GM19468 (cell line): ENCODE data around the gene COBL.

Source experiments
- ATAC-seq: cut with Tn5 transposase; IDR thresholded peaks from one replicate; pipeline ENCODE4 v1.9.1; 2021; ENCODE audit warnings: mild to moderate bottlenecking, moderate library complexity, moderate number of reproducible peaks; ENCODE audit not compliant: unreplicated experiment; ENCODE audit errors: extremely low read depth

COBL gene, protein sequence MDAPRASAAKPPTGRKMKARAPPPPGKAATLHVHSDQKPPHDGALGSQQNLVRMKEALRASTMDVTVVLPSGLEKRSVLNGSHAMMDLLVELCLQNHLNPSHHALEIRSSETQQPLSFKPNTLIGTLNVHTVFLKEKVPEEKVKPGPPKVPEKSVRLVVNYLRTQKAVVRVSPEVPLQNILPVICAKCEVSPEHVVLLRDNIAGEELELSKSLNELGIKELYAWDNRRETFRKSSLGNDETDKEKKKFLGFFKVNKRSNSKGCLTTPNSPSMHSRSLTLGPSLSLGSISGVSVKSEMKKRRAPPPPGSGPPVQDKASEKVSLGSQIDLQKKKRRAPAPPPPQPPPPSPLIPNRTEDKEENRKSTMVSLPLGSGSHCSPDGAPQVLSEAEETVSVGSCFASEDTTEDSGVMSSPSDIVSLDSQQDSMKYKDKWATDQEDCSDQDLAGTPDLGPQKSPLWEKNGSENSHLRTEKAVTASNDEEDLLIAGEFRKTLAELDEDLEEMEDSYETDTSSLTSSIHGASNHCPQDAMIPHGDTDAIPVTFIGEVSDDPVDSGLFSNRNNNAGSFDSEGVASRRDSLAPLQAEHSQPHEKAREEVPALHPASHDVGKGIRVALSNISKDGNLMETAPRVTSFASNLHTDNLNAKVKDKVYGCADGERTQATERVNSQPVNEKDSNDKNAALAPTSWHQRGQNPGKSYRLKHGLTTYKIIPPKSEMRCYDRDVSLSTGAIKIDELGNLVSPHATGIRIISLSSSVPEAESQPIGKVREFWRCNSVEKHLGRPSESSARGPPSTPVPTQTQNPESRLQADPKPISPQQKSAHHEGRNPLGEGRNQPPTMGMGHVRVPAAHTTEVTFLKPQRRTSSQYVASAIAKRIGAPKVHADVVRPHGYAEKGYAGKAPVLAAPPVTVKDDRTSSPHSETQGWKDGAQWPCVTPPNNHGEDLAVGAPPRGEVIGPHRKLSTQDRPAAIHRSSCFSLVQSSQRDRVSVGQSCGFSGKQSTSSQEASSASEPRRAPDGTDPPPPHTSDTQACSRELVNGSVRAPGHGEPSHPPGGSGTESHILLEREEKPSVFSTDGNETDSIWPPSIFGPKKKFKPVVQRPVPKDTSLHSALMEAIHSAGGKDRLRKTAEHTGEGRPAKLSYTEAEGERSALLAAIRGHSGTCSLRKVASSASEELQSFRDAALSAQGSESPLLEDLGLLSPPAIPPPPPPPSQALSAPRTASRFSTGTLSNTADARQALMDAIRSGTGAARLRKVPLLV

DNA sequence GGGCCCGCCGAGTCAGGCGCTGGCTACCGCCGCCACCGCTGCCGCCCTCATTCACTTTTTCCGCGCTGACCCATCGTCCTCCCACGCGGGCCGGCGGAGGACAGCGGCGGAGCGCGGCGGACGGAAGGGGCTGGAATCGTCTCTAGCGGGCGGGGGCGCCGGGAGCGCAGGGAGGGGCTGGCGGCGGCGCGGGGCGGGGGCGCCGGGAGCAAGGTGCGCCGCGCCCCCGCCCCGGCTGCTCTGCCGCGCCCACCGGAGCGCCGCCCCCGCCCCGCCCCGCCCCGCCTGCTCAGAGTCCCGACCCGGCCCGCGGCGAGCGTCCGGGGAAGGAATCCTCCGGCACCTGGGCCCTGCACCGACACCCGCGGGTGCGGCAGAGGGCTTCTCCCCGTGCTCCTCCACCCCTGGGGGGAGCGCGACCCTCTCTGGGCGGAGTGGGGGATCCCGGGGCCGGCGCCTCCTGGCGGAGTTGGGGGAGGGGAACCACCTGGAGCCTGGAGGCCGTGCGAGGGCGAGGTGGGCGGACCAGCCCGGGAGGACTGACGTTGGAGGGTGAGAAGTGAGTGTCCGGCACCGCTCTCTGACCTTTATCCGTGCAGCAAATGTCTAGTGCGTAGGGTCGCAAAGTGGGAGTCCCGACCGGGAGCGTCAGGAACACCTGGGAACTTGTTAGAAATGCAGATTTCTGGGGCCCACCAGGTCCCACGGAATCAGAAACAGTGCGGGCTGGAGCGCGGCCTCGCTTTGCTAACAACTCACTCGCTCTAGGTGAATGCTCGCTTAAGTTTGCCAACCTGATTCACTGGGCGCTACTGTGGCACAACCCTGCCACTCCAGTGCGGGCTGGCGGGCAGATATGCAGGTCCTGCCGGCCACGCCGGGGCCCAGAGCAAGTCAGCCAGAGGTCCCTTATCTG, at the start of gene COBL:
COBL (minus strand) TSS at position 144 of the 916 bp plus-strand sequence. CDS start 176 bp downstream, outside the sequence.
- no peak for ATAC-seq

DNA sequence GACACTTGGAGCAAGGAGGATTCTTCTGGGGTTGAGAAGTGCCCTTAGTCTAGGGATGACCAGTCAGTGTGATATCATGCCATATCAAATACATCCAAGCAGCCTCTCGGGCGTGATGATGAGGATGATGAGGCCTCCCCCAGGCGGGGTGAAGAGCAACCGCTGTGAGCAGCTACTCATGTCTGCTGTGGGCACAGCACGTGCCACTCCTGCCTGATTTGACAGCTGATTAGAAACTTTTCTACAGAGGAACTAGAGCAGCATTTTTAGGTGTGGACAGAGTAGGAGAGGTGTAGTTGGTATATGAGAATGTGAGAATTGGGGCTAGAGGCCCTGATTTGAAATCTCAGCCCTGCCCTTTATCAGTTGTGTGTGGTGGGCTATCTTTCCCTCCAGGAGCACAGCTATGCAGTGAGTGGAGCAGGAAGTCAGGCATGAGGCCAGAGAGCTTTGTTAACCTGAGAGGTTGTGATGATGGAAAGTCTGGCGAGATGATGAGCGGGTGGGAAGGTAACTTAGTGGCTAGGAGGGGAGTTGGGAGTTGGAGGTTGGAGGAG, 49.6 kb upstream of the COBL start:
- no peak for ATAC-seq

DNA sequence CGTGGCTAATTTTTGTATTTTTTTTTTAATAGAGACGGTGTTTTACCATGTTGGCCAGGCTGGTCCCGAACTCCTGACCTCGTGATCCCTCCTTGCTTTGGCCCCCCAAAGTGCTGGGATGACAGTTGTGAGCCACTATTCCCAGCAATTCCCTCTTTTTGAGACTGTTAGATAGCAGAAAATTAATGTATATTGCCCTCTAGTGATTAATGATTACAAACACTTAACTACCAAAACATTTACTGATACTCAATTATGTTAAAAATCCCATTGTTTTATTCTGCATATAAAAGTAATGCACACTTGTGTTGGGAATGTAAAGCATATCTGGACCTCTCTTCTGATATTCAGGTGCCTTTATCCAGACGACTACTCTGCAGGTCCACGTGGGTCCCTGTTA, 41.2 kb upstream of the COBL start:
- no peak for ATAC-seq

DNA sequence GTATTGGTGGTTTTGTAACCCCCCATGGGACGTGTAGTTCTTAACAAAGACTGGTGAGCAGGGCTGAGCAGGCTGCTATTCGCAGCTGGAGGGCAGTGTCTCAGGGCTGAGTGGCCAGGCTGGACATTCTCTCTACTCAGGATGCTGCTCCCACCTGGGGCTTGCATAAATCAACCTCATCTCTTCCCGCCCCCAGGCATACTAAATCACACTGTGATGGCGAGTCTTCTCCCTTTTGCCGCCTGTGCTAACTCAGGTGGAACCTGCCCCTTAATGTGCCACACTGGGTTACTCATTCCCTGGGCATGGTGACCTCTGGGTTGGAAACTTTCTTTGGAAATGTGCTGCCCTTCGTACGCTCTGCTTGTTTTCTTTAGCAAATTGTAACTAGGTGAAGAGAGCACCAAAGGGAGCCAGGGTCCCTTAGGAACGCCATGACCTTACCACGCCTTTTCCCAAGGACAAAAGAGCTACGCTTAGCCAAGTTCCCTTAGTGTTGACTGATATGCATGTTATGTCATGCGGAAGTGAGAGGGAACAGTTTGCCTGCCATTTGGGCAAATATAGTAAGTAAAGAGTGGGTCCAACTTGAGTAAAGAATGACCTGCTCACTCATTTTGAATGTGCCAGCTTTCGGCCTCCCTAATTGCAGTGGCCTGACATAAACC, 40.4 kb upstream of the COBL start:
- no peak for ATAC-seq

DNA sequence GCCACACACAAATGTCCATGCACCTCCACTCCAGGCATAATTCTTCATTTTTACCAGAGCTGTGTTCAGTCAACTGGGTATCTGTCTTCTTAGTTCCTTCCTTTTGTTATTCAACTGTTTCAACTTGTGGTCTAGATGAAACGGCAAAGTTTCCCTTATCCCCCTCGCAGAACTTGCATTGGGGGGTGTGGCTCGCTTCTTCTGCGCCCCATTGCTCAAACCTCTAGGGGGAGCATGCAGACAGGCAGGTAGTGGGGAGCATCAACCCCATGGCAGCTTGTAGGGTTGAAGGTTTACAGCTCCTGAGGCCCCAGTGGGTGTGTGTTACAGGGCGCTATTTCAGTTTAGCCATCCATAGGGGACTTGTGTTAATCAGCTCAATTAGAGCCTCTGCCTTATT, 38.3 kb upstream of the COBL start:
- no peak for ATAC-seq

DNA sequence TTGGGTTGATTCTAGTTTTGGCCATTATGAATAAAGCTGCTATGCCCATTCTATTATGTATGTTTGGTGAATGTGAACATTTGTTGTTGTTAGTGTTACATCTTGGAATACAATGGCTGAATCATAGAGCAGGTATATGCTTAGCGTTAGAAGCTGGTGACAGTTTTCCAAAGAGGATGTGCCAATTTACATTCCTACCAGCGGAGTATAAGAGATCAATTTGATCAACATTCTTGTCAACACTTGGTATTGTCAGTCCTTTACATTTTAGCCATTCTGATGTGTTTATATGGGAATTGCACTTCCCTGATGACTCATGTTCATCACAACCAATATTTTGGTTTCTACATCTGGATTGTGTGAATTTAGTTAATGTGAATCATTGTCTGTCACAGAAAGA, 37.8 kb upstream of the COBL start:
- no peak for ATAC-seq

DNA sequence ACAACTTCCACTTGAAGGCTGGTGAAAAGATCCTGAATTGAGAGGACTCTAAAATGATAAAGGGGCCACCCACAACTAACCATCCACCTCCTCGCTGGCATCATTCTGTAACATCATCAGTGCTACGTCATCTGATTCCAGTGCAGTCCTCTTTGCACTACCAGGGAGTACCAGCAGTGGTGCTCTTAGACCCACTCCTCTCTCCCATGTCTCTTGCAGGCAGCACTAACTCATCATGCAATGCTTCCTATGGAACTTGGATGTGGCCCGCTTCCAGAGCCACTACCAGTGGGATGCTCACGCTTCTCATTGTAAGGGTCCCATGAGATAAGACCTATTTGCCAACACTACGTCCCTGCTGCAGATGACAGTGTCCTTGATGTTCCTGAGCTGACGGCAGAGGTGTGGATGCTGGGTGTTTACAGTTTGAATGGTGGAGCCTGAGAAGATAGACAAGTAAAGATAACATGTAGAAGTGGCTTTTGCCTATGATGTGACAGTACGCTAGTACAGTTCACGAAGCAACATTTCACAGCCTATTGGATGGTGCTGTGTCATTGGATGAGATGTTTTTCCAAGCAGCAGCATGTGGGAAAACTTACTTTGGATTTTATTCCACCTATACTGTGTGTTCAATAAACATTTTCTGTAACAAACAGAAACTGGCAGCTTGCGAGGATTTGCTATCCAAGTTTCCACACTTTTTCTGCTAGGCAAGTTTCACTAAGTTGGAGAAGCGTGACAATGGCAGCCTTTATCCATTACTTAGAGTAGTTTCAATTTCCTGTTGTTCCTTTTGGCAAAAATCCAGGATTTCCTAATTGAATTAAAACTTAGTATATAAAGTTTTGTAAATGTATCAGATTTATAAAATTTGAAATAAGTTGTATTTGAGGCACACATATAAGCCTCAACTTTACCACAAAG, 35.8 kb upstream of the COBL start:
- no peak for ATAC-seq

DNA sequence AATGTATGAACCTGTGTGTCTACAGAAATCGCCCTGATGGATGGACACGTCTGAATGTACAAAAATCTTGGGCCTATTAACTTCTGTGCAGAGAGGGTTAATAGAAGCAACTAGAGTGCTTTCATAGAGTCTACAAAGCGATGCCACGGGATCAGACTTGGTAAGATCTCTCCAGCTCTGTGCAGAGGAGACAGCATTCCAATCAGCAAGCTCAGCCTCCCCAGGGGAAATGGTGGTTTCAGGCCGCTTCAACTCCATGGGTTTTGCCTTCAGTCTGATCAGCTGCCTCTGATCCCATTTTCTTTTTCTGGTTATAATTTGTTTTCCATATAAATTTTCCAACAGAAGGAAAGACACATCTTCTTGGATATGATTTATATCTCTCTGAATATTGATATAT, 35.1 kb upstream of the COBL start:
- no peak for ATAC-seq

DNA sequence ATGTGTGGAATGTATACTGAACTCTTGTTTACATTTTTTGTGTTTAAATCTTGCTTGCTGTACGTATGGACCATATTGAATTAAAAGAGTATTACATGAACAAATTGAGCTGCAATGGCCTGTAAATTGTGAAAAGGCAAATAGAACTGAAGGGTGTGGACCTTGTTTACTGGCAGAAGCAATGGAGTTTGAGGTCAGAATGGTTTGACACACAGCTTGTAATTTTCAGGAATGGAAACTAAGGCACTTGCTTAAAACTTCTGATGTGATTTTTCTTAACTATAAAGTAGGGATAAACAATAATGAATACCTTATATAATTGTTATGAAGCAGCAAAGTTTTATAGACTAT, 33.9 kb upstream of the COBL start:
- ATAC-seq: no peak

DNA sequence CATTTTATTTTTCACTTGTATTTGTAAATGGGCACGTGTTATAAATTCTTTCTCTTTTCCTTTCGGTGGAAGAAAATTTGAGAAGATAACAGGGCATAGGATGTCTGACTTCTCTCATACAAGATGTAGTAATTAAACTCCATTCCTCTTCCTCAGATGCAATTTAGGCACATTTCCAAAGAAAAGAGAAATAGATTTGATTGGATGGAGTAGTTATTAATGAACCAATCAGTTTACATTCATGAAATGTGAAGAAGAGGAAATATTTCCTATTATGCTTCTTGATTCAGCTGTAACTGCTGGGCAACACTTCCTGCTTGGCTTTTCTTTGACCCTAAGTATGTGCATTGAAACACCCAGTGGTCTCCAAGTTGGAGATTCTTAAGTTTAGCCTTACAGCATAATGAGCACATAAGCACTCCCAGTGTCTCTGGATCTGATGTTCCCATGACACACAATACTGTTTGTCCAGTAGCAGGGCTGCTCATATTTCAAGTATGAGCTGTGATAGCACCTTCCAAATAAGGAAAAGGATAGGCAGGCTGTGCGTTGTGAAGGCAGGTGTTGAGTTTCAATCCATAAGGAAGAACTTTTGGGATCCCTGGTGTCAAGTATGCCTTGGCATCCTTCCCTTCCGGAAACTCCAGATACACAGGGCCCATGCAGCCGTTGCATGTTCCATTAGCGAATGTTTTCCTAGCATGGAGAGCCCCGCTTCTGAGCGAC, 33.4 kb upstream of the COBL start:
- ATAC-seq: no peak

DNA sequence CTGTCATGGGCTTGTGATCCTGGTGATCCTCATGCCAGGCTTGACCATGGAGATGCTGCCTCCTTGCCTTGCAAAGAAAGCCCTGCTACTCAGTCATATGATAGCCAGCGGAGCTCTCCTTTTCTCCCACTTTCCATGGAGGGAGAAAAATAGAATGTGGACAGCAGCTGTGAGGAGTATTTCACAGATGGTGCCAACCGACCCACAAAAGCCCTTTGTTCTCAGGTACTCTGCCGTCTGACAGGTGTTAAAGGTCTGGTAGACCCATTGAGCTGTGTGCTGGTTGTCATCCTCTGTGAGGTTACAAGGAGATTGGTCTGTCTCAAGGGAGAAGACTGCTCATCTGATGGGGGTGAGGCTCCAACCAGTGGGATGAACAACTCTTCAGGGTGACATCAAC, 29.5 kb upstream of the COBL start:
- ATAC-seq: no peak

DNA sequence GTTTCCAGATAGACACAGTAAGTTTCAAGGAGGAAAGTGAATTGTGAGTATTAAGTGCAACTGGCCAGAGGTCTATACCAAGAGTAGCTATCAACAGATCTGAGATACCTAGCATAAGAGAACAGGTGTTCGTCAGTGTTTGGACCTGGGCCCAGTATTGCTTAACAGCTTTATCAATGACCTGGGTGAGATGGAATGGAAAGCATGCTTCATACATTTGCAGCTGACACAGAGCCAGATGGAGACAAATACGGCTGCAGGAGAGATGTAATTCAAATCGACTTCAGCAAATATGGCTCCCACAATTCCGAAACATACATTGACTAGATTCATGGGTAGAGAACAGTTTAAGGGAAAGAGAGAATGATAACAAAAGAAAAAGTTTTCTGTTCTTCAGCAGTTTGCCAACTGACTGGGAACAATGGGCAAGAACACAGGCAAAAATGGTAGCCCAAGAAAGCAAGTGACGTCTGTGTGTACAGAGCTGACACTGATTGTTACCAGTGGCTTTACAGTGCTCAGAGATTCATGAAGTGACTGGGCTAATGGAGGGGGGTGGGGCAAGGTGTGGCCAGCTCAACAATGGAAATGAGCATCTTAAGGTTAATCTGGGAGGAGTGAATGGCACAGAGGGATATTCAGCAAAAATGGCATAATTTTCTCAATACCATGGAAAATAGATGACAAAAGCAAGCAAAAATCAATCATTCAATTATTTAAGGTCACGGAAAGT, 28.0 kb upstream of the COBL start:
- ATAC-seq: no peak

DNA sequence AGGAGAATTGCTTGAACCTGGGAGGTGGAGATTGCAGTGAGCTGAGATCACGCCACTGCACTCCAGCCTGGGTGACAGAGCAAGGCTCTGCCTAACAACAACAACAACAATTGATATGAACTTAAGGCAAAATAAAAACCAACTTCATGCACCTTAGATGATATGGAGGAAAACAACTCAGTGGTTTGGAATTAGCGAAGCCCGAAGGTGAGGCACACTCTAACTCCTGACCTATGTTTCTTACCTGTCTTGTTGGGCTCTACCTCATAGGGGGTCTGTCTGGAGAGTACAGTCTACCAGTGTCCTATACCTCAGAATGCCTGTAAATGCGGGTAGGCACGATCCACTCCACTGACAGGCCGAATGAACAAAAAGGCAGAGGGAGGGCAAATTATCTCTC, 24.3 kb upstream of the COBL start:
- ATAC-seq: no peak

DNA sequence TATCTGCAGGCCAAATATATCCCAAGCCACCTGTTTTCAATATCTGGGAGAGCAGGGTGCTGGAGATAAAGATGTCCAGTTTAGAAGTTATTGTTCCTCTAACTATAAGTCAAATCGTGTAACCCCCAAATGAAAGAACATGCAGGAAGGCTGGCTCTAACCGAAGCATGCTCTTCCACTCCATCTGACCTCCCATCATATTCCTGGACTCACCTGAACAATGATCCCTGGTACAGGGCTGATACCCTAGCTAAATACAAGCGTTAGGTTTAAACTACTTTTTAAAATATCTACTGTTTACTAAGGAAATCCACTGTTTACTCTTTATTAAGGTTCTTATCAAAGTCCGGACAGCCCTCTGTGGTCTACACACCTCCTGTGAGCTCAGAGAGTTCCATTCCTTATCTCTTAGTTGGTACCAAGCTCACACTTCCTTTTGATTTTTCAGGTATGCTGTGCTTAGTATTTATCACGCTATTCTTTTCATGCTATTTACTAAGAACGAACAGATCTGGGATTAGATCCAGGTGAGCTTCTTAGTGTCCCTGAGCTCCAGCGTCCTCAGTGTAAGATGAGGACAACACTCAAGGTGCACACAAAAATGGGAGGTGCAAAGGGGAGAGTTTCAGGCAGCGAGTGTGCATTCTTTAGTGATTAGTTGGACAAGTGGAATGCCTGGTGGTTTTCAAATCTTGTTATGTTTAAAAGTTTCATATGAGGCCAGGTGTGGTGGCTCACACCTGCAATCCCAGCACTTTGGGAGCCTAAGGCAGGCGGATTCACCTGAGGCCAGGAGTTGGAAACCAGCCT, 23.6 kb upstream of the COBL start:
- ATAC-seq: no peak

DNA sequence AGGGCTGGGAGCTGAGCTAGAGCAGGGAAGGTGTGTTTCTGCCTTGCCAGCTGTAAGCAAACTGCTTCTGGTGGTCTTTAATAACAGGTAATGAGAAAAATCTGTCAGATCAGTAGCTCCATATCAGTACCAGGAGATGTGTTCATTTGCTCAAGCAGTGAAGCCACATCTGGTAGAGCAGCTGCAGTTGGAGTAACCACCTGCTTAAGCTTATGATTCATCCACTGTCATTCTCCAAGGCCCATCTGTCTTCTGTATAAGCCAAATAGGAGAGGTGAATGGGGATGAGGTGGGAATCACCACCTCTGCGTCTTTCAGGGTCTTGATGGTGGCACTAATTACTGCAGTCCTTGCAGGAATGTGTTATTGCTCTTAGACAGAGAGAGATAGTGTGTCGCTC, 18.4 kb upstream of the COBL start:
- ATAC-seq: no peak
